Keratinocyte (primary cell): Measurements from ENCODE around the gene RASGEF1B. TPM values are rescaled to one million over a fixed set of nuclear protein-coding genes. Genes with fewer than 3 reads are reported as not detected.
"Not testable (repeated sequence)": the region's sequence is repeated elsewhere in the genome, so short reads cannot be mapped to it uniquely, and the experiment has no call there.

Experiments
- DNase-seq: peaks from one replicate; pipeline ENCODE4 v3.0.0-alpha.2; 2011; ENCODE audit warnings: low read depth, missing footprints, low spot score
- FAIRE-seq: peaks from 2 replicates; lab custom pipeline; 2011; peaks lifted over from hg19 to GRCh38; lab: Jason Lieb, UNC
- H2AFZ ChIP-seq: 2 replicates; pipeline ENCODE4 v1.6.0; 2012; ENCODE audit warnings: low read length, control low read depth, inconsistent platforms; ENCODE audit not compliant: control insufficient read depth
- H3K27ac ChIP-seq: 2 replicates; pipeline ENCODE4 v1.5.1; 2011; ENCODE audit warnings: low read length; ENCODE audit not compliant: control insufficient read depth, insufficient read depth
- H3K27me3 ChIP-seq: 3 replicates; pipeline ENCODE4 v1.6.0; 2011; ENCODE audit warnings: low read length; ENCODE audit not compliant: control insufficient read depth, insufficient read depth; ENCODE audit errors: extremely low read depth
- H3K36me3 ChIP-seq, 2 experiments: 2 replicates in 1 of 2; 3 replicates in 1 of 2; pipeline ENCODE4 v1.5.1; 2011; ENCODE audit warnings: low read length in 2 of 2, mild to moderate bottlenecking in 1 of 2; ENCODE audit not compliant: control insufficient read depth in 2 of 2, insufficient read depth in 2 of 2; ENCODE audit errors: extremely low read depth in 1 of 2
- H3K4me1 ChIP-seq: 3 replicates; pipeline ENCODE4 v1.5.1; 2011; ENCODE audit warnings: low read length; ENCODE audit not compliant: control insufficient read depth, insufficient read depth; ENCODE audit errors: extremely low read depth
- H3K4me2 ChIP-seq: 3 replicates; pipeline ENCODE4 v1.6.0; 2011; ENCODE audit warnings: low read depth, low read length; ENCODE audit not compliant: control insufficient read depth, insufficient read depth; ENCODE audit errors: extremely low read depth
- H3K4me3 ChIP-seq, 3 experiments: fragments of 200-600 bp in 1 of 3; sonication (generic) in 1 of 3; 2 replicates in 2 of 3; 3 replicates in 1 of 3; pipeline ENCODE4 v1.5.1; 2011 to 2016; ENCODE audit warnings: low read length in 3 of 3, mild to moderate bottlenecking in 3 of 3, control low read depth in 2 of 3, inconsistent platforms in 1 of 3, low read depth in 1 of 3, mixed read lengths in 1 of 3, mixed run types in 1 of 3, moderate library complexity in 1 of 3; ENCODE audit not compliant: control insufficient read depth in 2 of 3, insufficient read depth in 2 of 3; ENCODE audit errors: extremely low read depth in 1 of 3
- H3K79me2 ChIP-seq: 2 replicates; pipeline ENCODE4 v1.6.0; 2012; ENCODE audit warnings: low read length; ENCODE audit not compliant: control insufficient read depth, insufficient read depth
- H3K9ac ChIP-seq: 3 replicates; pipeline ENCODE4 v1.6.0; 2011; ENCODE audit warnings: low read length; ENCODE audit not compliant: control insufficient read depth, insufficient read depth; ENCODE audit errors: extremely low read depth
- H3K9me1 ChIP-seq: 3 replicates; pipeline ENCODE4 v1.6.0; 2011; ENCODE audit warnings: low read length; ENCODE audit not compliant: control insufficient read depth, insufficient read depth; ENCODE audit errors: extremely low read depth
- H3K9me3 ChIP-seq: 2 replicates; pipeline ENCODE4 v1.5.1; 2012; ENCODE audit warnings: low read depth, low read length; ENCODE audit not compliant: control insufficient read depth
- H4K20me1 ChIP-seq: 3 replicates; pipeline ENCODE4 v1.6.0; 2011; ENCODE audit warnings: low read length; ENCODE audit not compliant: control insufficient read depth, insufficient read depth; ENCODE audit errors: extremely low read depth
- CTCF ChIP-seq, 3 experiments: IDR thresholded peaks in 1 of 3; conservative IDR thresholded peaks in 1 of 3; optimal IDR thresholded peaks in 1 of 3; 2 replicates in 2 of 3; 3 replicates in 1 of 3; pipeline versions ENCODE3 to v1.5.1; 2011; ENCODE audit warnings: low read length in 3 of 3, mild to moderate bottlenecking in 3 of 3, moderate library complexity in 2 of 3, control low read depth in 1 of 3, inconsistent platforms in 1 of 3; ENCODE audit not compliant: insufficient read depth in 2 of 3; ENCODE audit errors: extremely low read depth in 1 of 3
- EZH2 ChIP-seq: IDR thresholded peaks from one replicate; pipeline ENCODE4 v1.6.1; 2012; ENCODE audit warnings: inconsistent platforms, mild to moderate bottlenecking, low read length, moderate library complexity
- dilution Hi-C: fragments of 300-500 bp; cut with MboI; formaldehyde crosslinking; loops from one replicate; pipeline ENCODE4 v1.7.0; 2020; ENCODE audit warnings: low sequenced_read_pairs; ENCODE audit not compliant: extremely low pct_ligation_motif_present
- polyA plus RNA-seq, 5 experiments: library from polyadenylated mRNA; depleted of rRNA in 3 of 5; stranded (reverse) in 3 of 5; stranded (forward) in 1 of 5; unstranded in 1 of 5; fragments of >200 nt; gene quantifications; 1 replicate in 1 of 5; 2 replicates in 3 of 5; 3 replicates in 1 of 5; pipeline versions ENCODE4 v1.2.1 to v1.2.3, GENCODE V29; 2011 to 2012; ENCODE audit warnings: missing spikeins in 2 of 5, low read depth in 1 of 5, low replicate concordance in 1 of 5

RASGEF1B gene
- polyA plus RNA-seq, 1 donor (not counting 4 experiments of a cell fraction or from before 2014, with no cell fraction given) = 0.68 TPM

- peaks cover 3% of the 10 kb centered on the region for H3K4me1 ChIP-seq
- H3K9ac ChIP-seq = no peak overlapping the region
- no peaks in the 10 kb centered on the region for H3K79me2 ChIP-seq
- H3K9me1 ChIP-seq = no peaks in the 10 kb centered on the region
- H2AFZ ChIP-seq = no peak overlapping the region
- H3K27ac ChIP-seq = no peak overlapping the region
- DNase-seq (no peak), FAIRE-seq (no peak)
- dilution Hi-C loops = no loop called here
- H3K36me3 ChIP-seq = no peaks in the 10 kb centered on the region
- TF ChIP-seq CTCF (optimal IDR thresholded peaks at IDR 0.05 in 1 of 3, IDR thresholded peaks at IDR 0.05 in 1 of 3, conservative IDR thresholded peaks at IDR 0.05 in 1 of 3; ENCODE audit: extremely low read depth in 1 of 3, insufficient read depth in 2 of 3, low read length in 3 of 3) = no peak
- TF ChIP-seq EZH2 = no peak
- no peaks in the 10 kb centered on the region for H4K20me1 ChIP-seq
- H3K9me3 ChIP-seq = no peaks in the 10 kb centered on the region
- H3K4me2 ChIP-seq = no peak overlapping the region
- H3K4me3 ChIP-seq = no peak overlapping the region
- no peaks in the 10 kb centered on the region for H3K27me3 ChIP-seq
Observed at GRCh38 chr4:81408341-81408740, 63.4 kb downstream of the RASGEF1B start.

GRCh38 chr4:81407726-81408125, 64.0 kb downstream of the RASGEF1B start:
- Histone ChIP-seq H3K36me3 (no peaks in the 10 kb centered on the region), H4K20me1 (no peaks in the 10 kb centered on the region), H3K4me1 (peaks cover 3% of the 10 kb centered on the region), H3K4me3 (no peak overlapping the region), H2AFZ (no peak overlapping the region), H3K27ac (no peak overlapping the region), H3K9me1 (no peaks in the 10 kb centered on the region), H3K4me2 (no peak overlapping the region), H3K79me2 (no peaks in the 10 kb centered on the region), H3K9me3 (no peaks in the 10 kb centered on the region), H3K27me3 (no peaks in the 10 kb centered on the region), H3K9ac (no peak overlapping the region)
- dilution Hi-C loops = no loop called here
- TF ChIP-seq EZH2 = no peak
- TF ChIP-seq CTCF (optimal IDR thresholded peaks at IDR 0.05 in 1 of 3, IDR thresholded peaks at IDR 0.05 in 1 of 3, conservative IDR thresholded peaks at IDR 0.05 in 1 of 3; ENCODE audit: extremely low read depth in 1 of 3, insufficient read depth in 2 of 3, low read length in 3 of 3) = no peak
- FAIRE-seq (peak; percentile 55), DNase-seq (no peak)

- H3K36me3 ChIP-seq, DNase-seq, FAIRE-seq, H3K4me1 ChIP-seq, H4K20me1 ChIP-seq, dilution Hi-C loops, H3K4me2 ChIP-seq, H3K9ac ChIP-seq, H2AFZ ChIP-seq, H3K27me3 ChIP-seq, H3K9me1 ChIP-seq, H3K9me3 ChIP-seq, H3K79me2 ChIP-seq, H3K27ac ChIP-seq, H3K4me3 ChIP-seq: not testable (repeated sequence)
Observed at GRCh38 chr4:81406481-81406880, 65.2 kb downstream of the RASGEF1B start.
